ENCODE data around the gene MED12L.
A peak's percentile ranks its signal among the peaks of the same experiment; 100 is the strongest.

Gene MED12L

GRCh38 chr3:151262871-151263525, 177.5 kb downstream of the MED12L start:
- no peak for DNase-seq (ENCODE audit: low spot score)

DNA sequence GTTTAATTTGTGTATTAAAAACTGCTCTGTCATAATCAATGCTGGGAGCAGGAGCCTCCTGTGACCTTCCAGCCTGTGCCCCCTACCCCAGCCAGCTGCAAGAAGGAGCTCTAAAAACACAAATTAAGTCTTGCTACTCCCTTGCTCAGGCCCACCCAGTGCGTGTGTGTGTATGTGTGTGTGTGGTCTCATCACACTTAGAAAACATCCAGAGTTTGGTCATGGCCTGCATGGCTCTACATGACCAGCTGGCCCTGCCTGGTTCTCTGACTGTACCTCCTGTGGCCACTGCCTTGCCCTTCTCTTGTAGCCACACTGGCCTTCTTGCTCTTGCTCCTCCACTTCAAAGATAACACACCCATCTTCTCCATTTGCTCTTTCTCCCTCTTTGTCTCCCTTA, 179.1 kb downstream of the MED12L start:
- DNase-seq (ENCODE audit: low spot score) = no peak

DNA sequence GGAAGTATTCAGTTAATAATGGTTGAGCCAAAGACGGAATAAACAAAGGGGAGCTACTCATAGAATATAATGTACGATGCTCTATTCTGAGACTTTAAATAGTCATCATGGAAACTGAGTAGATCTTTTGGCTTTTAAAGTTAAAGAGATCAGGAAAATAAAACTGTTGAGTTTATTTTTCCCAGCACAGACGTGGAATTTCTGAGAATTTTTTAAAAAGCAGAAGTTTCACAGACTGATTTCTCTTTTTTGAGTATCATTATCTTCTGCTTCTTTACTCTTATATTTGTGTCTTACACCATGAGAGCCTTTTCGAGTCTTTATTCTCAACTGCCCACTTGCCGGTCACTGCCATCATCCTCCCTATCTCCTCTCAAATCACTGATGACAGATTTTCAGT, 179.7 kb downstream of the MED12L start:
- DNase-seq (ENCODE audit: low spot score) = no peak

DNA sequence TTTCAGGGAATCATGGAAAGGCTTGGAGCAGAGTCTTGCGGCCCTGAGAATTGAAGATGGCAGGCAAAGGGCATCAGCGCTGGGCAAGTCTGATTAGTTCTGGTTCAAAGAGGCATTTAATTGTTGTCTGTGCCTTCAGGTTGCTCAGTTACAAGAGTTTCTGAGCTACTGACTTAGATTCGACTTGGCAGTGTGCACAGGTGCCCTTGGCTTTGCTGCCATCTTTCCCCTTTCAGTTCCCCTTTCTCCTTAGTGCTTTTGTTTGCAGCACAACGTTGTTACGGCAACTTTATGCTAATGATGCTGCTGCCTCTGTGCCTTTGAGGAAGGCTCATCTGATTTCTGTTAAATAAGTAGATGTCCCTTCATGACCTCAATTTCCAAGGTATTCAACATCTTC, 180.4 kb downstream of the MED12L start:
- DNase-seq (ENCODE audit: low spot score) = no peak

- DNase-seq (ENCODE audit: low spot score) = no peak
These were observed 181.6 kb downstream of the MED12L start for GRCh38 chr3:151267066-151267465.

- no peak for DNase-seq (ENCODE audit: low spot score)
These were observed 183.1 kb downstream of the MED12L start for GRCh38 chr3:151268267-151269235.

GRCh38 chr3:151269631-151270030, 184.2 kb downstream of the MED12L start:
- DNase-seq (ENCODE audit: low spot score) = no peak

DNA sequence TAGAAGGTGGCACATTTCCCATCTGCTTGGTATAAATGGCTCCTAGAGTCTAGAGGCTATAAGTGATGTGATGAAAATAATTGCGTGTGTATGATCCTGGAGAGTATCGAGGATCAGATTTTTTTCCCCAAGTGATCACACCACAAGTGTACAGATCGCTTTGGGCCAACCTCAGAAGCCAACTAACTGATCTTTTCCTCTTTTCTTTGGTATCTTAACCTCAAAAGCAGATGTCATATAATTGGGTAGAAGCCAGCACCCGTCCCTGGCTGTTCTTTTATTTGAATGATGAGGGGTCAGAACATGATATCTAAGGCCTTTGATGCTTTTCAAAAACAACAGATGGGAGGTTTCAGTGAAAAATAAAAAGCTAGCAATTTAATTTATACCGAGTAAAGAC, 189.6 kb downstream of the MED12L start:
- DNase-seq (ENCODE audit: low spot score) = no peak

GRCh38 chr3:151276038-151276686, 190.7 kb downstream of the MED12L start:
- DNase-seq (ENCODE audit: low spot score) = no peak

DNA sequence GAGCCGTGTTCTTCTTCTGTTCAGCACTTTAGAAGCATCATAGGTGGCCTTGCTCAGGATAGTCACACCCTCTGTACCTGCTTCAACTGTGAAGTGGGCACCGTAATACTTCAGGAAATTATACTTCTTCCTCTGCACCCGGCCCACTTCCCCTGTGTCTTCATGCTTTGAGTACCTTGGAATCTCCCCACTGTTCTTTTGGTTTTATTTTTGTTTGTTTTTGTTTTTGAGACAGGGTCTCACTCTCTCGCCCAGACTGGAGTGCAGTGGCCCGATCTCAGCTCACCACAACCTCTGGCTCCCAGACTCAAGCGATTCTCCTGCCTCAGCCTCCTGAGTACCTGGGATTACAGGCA, 191.2 kb downstream of the MED12L start:
- no peak for DNase-seq (ENCODE audit: low spot score)

- DNase-seq (ENCODE audit: low spot score) = no peak
These were observed 192.8 kb downstream of the MED12L start, which contains the start of gene P2RY14 for GRCh38 chr3:151278230-151278629. P2RY14 (minus strand) TSS chr3:151278542; CDS start chr3:151214316, 64,226 bp downstream.

DNA sequence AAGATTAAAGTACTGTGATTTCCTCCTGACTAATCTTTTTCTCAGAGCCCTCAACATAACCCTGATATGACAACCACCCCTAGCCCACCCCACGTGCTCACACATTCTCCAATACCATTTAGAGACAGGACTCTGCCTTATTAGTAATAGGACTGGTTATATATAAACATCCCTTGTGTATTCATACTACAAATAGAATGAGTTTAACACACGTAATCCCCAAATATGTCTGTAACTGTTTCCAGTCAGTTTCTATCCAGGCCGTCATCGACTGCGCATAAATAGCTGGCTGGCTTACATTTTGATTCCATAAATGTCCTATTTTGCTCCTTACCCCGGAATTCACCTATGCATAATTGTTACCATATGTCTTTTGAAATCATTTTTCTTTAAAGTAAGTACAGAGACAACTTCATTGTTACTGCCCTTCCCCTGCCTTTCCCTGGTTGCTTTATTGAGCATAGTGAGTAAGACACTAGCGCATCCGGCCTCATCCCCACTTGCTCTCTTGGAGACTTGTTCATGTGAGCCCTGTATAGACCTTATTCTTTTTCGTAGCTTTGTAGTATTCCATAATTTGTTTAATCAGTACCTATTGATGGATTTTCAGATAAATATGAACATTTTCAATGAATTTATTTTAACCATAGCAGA, 196.3 kb downstream of the MED12L start:
- DNase-seq (ENCODE audit: low spot score) = no peak

DNA sequence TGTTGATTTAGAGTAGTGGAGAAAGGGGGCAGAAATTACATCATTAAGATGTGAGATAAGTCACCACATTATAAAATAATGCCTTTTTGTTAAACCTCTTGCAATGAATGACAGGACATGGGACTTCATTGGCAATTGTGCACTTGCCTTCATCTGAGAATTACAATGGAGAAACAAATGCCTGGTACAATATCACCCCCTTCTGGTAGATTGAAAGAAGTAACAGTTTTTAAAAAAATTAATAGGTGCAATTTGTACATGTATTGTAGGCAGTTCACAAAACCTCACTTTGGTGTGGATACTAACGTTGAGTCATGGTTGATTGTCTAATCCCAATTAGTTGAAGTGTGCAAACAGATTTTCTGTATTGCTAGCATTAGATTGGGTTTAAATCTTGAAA, 197.5 kb downstream of the MED12L start:
- peak; percentile 82 for DNase-seq (ENCODE audit: low spot score)

GRCh38 chr3:151283387-151283786, 197.9 kb downstream of the MED12L start:
- DNase-seq (ENCODE audit: low spot score) = no peak

DNA sequence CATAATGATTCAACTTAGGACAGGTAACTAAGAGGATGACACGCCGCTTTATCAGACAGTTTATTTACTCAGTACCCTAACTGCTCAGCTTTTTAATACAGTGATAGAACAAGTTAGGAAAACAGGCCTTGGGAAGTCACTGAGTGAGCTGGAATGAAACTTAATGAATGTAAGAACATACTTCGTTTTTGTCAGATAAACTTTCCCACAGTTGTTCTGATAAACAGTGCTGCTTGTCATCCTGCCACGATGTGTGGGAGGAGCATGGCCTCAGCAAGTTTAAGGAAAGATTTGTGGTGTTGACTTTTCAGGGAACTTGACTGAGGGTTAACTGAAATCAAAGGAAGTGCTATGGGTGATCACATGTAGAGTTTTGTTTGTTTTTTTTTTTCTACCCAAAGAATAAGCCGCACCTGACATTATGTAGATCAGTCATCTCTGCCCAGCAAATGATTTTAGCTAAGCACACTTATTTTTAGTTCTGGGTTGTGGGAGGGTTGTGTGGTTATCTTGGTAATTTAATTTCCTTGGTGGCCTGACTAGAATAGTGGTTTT, 198.5 kb downstream of the MED12L start:
- DNase-seq (ENCODE audit: low spot score) = peak; percentile 62

- no peak for DNase-seq (ENCODE audit: low spot score)
These were observed 200.5 kb downstream of the MED12L start for GRCh38 chr3:151285940-151286339.

DNA sequence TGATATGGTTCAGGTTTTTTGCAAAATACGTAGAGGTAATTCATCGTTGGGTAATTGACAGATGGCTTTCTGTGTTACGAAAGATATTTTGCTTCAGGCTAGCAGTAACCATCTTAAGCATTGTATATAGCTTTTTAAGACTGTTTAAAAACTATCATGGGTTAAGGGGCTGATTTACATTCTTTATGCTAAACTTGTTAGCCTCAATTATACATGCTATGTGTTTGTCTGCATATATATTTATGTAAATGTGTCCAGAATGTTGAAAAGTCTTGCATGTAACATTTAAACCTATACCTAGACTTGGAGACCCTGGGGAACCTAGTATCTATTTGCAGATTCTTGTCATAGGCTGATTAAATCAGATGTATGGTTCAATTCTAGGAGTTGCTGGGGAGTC, 204.0 kb downstream of the MED12L start:
- DNase-seq (ENCODE audit: low spot score) = no peak

DNA sequence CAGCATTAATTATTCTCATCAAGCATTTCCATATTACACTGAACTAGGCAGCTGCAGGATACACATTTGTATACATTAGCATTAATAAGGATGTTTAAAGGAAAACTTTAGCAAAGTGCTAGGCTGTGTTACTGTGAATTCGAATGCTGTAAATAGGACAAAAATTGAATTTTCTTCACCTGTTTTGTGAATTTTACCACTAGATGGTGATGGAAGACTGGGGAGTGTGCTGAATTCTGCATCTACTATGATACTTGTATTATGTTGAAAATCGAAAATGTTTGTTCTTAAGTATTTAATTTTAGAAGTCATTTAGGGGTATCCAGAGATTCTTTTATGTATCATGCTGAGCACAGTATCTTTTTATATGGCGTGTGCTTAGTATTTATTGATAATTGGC, 205.2 kb downstream of the MED12L start:
- DNase-seq (ENCODE audit: low spot score) = peak; percentile 58

GRCh38 chr3:151293127-151293526, 207.7 kb downstream of the MED12L start:
- peak; percentile 93 for DNase-seq (ENCODE audit: low spot score)

DNA sequence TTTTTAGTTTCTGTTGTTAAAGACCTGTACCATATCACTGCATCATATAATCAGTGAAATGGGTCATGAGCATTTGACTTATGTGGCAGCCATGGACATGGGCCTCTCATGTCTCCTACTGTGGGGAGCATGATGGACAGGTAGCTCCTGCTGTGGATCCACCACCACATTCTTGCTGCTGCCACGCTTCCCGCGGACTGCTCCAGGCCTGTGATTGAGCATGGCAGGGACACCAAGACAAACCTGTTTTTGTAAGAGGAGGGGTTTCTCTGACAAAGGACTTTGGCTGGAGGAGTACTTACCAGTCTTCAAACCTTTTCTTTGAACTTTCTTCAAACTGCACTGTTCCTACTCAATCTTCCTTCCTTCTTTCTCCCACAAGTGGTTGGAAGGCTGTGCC, 210.8 kb downstream of the MED12L start:
- no peak for DNase-seq (ENCODE audit: low spot score)

GRCh38 chr3:151297429-151297828, 212.0 kb downstream of the MED12L start:
- no peak for DNase-seq (ENCODE audit: low spot score)

DNA sequence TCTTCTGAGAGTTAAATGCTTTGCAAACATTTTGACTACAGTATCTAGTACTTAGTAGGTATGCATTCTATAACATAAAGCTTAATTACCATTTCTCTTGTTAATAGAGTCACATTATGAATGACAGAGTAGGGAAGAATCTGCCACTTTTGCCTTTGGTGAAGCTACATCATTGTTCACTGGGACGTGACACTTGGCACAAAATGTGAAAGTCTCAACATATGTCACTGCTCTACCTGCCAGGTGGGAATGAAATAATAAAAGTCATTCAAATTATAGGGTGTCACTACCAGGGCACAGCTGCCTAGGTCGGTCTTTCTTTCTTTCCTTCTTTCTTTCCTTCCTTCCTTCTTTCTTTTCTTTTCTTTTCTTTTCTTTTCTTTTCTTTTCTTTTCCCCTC, 213.5 kb downstream of the MED12L start:
- DNase-seq (ENCODE audit: low spot score) = no peak
